Activated CD4-positive, alpha-beta T cell treated with anti-CD3 and anti-CD28 coated beads, Interleukin-2, amount 50 U/mL, for 4 hours (primary cell): ENCODE measurements around the gene TRA2A.
"Not testable (repeated sequence)": the region's sequence is repeated elsewhere in the genome, so short reads cannot be mapped to it uniquely, and the experiment has no call there.

ENCODE experiments used
- DNase-seq, 2 experiments: peaks; one replicate each; pipeline ENCODE4 v3.0.0-alpha.2; 2020

TRA2A gene

GRCh38 chr7:23491502-23491901 lies 40.3 kb downstream of the TRA2A start:
- no peak for DNase-seq

GRCh38 chr7:23490357-23491135 lies 41.2 kb downstream of the TRA2A start:
- peak; percentile 50 to 54 for DNase-seq

GRCh38 chr7:23488714-23489113 lies 43.1 kb downstream of the TRA2A start:
- not testable (repeated sequence) for DNase-seq

GRCh38 chr7:23487670-23488069 lies 44.1 kb downstream of the TRA2A start:
- DNase-seq: no peak

- no peak for DNase-seq
These were observed 45.6 kb downstream of the TRA2A start for GRCh38 chr7:23486002-23486773.

GRCh38 chr7:23482686-23483085 lies 49.1 kb downstream of the TRA2A start:
- DNase-seq: no peak

- no peak for DNase-seq
These were observed 53.6 kb downstream of the TRA2A start for GRCh38 chr7:23477962-23478866.

GRCh38 chr7:23477157-23477499 lies 54.7 kb downstream of the TRA2A start:
- no peak for DNase-seq

- DNase-seq: no peak
These were observed 55.3 kb downstream of the TRA2A start for GRCh38 chr7:23476286-23477156.

GRCh38 chr7:23475576-23475839 lies 56.3 kb downstream of the TRA2A start:
- DNase-seq: no peak

- DNase-seq: no peak
These were observed 56.8 kb downstream of the TRA2A start for GRCh38 chr7:23474829-23475575.

- no peak for DNase-seq
These were observed 57.5 kb downstream of the TRA2A start for GRCh38 chr7:23474094-23474828.

GRCh38 chr7:23473844-23474093 lies 58.0 kb downstream of the TRA2A start:
- DNase-seq: no peak

- DNase-seq: no peak
These were observed 58.6 kb downstream of the TRA2A start for GRCh38 chr7:23472956-23473843.

GRCh38 chr7:23472556-23472955 lies 59.2 kb downstream of the TRA2A start:
- DNase-seq: no peak

GRCh38 chr7:23472046-23472445 lies 59.7 kb downstream of the TRA2A start:
- DNase-seq: no peak

GRCh38 chr7:23471106-23471859 lies 60.5 kb downstream of the TRA2A start:
- no peak for DNase-seq

GRCh38 chr7:23470330-23471105 lies 61.3 kb downstream of the TRA2A start, which contains the start of gene IGF2BP3:
Gene IGF2BP3, minus strand, starts transcription at chr7:23470491. Its CDS starts 381 bp downstream, at chr7:23470110.
- no peak for DNase-seq

- DNase-seq: no peak
These were observed 61.9 kb downstream of the TRA2A start for GRCh38 chr7:23469961-23470250.
